Breast epithelium (tissue), 4 donors: ENCODE measurements around the gene LYVE1. TPM values are rescaled to one million over a fixed set of nuclear protein-coding genes. Genes with fewer than 3 reads are reported as not detected.

ENCODE experiments used
- DNase-seq, 2 donors: peaks; one replicate each; pipeline ENCODE4 v3.0.0-alpha.2; 2019; ENCODE audit warnings: low spot score in 2 of 2
- H3K27ac ChIP-seq, 2 donors: fragments of 200-600 bp; sonication (generic) in 1 of 2; one replicate each; pipeline ENCODE4 v1.5.1; 2016 to 2019; ENCODE audit warnings: mild to moderate bottlenecking in 1 of 2
- H3K27me3 ChIP-seq, 2 donors: fragments of 200-600 bp; sonication (generic) in 1 of 2; one replicate each; pipeline versions ENCODE4 v1.5.1 to v1.6.0; 2017 to 2019; ENCODE audit warnings: control low read depth in 1 of 2, mild to moderate bottlenecking in 1 of 2
- H3K36me3 ChIP-seq: fragments of 200-600 bp; one replicate; pipeline ENCODE4 v1.5.1; 2019
- H3K4me1 ChIP-seq, 2 donors: fragments of 200-600 bp; sonication (generic); one replicate each; pipeline ENCODE4 v1.5.1; 2016 to 2019; ENCODE audit warnings: control low read depth in 1 of 2
- H3K4me3 ChIP-seq, 3 donors: fragments of 200-600 bp; sonication (generic); 1 replicate in 2 of 3; 2 replicates in 1 of 3; pipeline ENCODE4 v1.5.1; 2016 to 2019; ENCODE audit warnings: mild to moderate bottlenecking in 3 of 3, moderate library complexity in 2 of 3
- H3K9me3 ChIP-seq, 2 donors: fragments of 200-600 bp; sonication (generic) in 1 of 2; one replicate each; pipeline ENCODE4 v1.5.1; 2016 to 2019; ENCODE audit warnings: control low read depth in 1 of 2
- POLR2A ChIP-seq: fragments of 450-650 bp; IDR thresholded peaks from one replicate; pipeline ENCODE4 v1.6.1; 2016; ENCODE audit warnings: antibody characterized with exemption, mild to moderate bottlenecking, moderate library complexity
- POLR2AphosphoS5 ChIP-seq, 3 donors: sonication (generic); formaldehyde crosslinking; IDR thresholded peaks; one replicate each; pipeline ENCODE4 v1.6.1; 2017; ENCODE audit warnings: antibody characterized with exemption in 3 of 3
- intact Hi-C: fragments of 100-400 bp; cut with DNase I; formaldehyde crosslinking; loops from one replicate; pipeline ENCODE4 v1.15.1; 2023; ENCODE audit warnings: low total_unique reads
- total RNA-seq, 3 donors: library from RNA; depleted of rRNA; stranded (reverse); fragments of >200 nt; gene quantifications; one replicate each; pipeline ENCODE4 v1.1.0, GENCODE V29; 2016
- TF ChIP-seq, protein P1 (sequence below), 3 donors: fragments of 450-650 bp; IDR thresholded peaks; one replicate each; pipeline ENCODE4 v1.5.1; 2016 to 2017; ENCODE audit warnings: antibody characterized with exemption in 3 of 3, mild to moderate bottlenecking in 3 of 3, moderate library complexity in 3 of 3

The LYVE1 gene
- total RNA-seq, 3 donors from 2014 or later: 39.2 to 218 (median 51.8) TPM

DNA sequence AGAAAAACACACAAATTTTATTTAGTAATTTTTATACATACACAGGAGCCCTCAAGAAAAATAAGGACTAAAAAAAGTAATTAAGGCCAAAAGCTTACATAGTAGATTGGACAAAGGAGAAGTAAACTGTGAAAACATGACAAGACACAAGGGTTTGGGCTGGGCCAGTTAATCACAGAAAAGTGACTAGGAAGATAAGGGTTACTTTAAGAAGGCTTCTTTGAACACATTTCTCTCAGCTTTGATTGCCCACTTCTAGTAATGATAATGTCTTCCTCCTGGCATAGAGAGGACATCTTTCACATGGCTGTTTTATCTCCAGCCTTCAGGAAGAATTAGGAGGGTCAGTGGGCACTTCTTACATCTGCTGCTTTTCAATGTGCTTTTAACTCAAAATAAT is 30.9 kb downstream of the LYVE1 start:
- no peak for DNase-seq
- Histone ChIP-seq H3K36me3 (peaks cover 4% of the 10 kb centered on the region), H3K9me3 (no peaks in the 10 kb centered on the region), H3K27ac (no peak overlapping the region), H3K27me3 (no peaks in the 10 kb centered on the region), H3K4me1 (no peaks in the 10 kb centered on the region), H3K4me3 (no peak overlapping the region)
- TF ChIP-seq, protein P1, sequence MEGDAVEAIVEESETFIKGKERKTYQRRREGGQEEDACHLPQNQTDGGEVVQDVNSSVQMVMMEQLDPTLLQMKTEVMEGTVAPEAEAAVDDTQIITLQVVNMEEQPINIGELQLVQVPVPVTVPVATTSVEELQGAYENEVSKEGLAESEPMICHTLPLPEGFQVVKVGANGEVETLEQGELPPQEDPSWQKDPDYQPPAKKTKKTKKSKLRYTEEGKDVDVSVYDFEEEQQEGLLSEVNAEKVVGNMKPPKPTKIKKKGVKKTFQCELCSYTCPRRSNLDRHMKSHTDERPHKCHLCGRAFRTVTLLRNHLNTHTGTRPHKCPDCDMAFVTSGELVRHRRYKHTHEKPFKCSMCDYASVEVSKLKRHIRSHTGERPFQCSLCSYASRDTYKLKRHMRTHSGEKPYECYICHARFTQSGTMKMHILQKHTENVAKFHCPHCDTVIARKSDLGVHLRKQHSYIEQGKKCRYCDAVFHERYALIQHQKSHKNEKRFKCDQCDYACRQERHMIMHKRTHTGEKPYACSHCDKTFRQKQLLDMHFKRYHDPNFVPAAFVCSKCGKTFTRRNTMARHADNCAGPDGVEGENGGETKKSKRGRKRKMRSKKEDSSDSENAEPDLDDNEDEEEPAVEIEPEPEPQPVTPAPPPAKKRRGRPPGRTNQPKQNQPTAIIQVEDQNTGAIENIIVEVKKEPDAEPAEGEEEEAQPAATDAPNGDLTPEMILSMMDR (IDR thresholded peaks at IDR 0.05): no peak
- TF ChIP-seq POLR2AphosphoS5 (IDR thresholded peaks at IDR 0.05) (no peak), POLR2A (no peak)
- intact Hi-C loops: no loop called here

- H3K36me3 ChIP-seq: peaks cover 4% of the 10 kb centered on the region
- no peaks in the 10 kb centered on the region for H3K27me3 ChIP-seq
- intact Hi-C loops: no loop called here
- DNase-seq: no peak
- no peaks in the 10 kb centered on the region for H3K4me1 ChIP-seq
- no peak overlapping the region for H3K4me3 ChIP-seq
- no peak overlapping the region for H3K27ac ChIP-seq
- TF ChIP-seq POLR2AphosphoS5 (IDR thresholded peaks at IDR 0.05) (no peak), POLR2A (no peak)
- TF ChIP-seq, protein P1 (IDR thresholded peaks at IDR 0.05): no peak
- H3K9me3 ChIP-seq: no peaks in the 10 kb centered on the region
Measured at GRCh38 chr11:10534316-10534715, 34.1 kb downstream of the LYVE1 start.

DNA sequence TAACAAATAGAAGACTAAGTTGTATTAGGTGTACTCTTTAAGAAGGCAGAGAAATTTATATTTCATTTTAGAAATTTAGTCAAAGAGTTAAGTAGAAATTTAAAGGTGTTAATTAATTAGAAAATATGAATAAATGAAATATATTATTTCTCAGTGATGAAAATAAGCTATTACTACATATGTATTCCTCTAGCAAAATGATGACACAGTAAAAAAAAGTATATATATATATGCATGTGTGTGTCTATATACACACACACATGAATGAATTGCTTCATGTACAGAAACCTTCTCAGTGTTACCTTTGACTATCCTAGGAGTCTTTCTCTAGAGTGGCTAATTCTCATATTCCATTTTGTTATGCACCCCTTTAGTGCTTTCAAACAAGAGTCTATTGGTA is 35.1 kb downstream of the LYVE1 start:
- no peak for DNase-seq
- Histone ChIP-seq H3K27me3 (no peaks in the 10 kb centered on the region), H3K27ac (no peak overlapping the region), H3K36me3 (peaks cover 4% of the 10 kb centered on the region), H3K4me3 (no peak overlapping the region), H3K9me3 (no peaks in the 10 kb centered on the region), H3K4me1 (no peaks in the 10 kb centered on the region)
- TF ChIP-seq, protein P1 (IDR thresholded peaks at IDR 0.05): no peak
- no peak for TF ChIP-seq POLR2AphosphoS5 (IDR thresholded peaks at IDR 0.05)
- TF ChIP-seq POLR2A: no peak
- intact Hi-C loops: no loop called here

DNA sequence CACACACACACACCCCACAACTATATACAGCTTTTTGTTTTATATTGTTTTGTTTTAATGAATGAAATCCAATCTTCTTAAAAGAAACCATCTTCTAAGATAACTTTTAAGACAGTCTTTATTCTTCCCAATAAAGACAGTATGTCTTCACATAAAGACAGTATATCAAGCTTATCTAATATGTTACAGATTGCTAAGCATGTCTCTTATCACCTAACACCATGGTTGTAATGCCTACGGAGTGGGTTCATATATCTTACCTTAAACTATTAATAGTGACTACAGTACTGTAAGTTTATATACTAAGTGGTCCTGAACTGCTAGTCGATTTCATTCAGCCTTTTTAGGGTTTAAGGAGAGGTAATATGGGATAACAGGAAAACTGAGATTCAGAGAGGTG is 35.9 kb downstream of the LYVE1 start:
- no peaks in the 10 kb centered on the region for H3K4me1 ChIP-seq
- no peaks in the 10 kb centered on the region for H3K9me3 ChIP-seq
- H3K27ac ChIP-seq: no peak overlapping the region
- TF ChIP-seq, protein P1 (IDR thresholded peaks at IDR 0.05): no peak
- no peak for TF ChIP-seq POLR2A
- no peak for TF ChIP-seq POLR2AphosphoS5 (IDR thresholded peaks at IDR 0.05)
- no peak overlapping the region for H3K4me3 ChIP-seq
- intact Hi-C loops: no loop called here
- H3K36me3 ChIP-seq: peaks cover 4% of the 10 kb centered on the region
- H3K27me3 ChIP-seq: no peaks in the 10 kb centered on the region
- no peak for DNase-seq

- no peak for DNase-seq
- Histone ChIP-seq H3K9me3 (no peaks in the 10 kb centered on the region), H3K27me3 (no peaks in the 10 kb centered on the region), H3K4me1 (no peaks in the 10 kb centered on the region), H3K36me3 (peaks cover 4% of the 10 kb centered on the region), H3K27ac (no peak overlapping the region), H3K4me3 (no peak overlapping the region)
- no peak for TF ChIP-seq POLR2A
- intact Hi-C loops: no loop called here
Measured at GRCh38 chr11:10529279-10529678, 39.2 kb downstream of the LYVE1 start.

GRCh38 chr11:10528121-10528520 is 40.3 kb downstream of the LYVE1 start:
- no peak for TF ChIP-seq POLR2A
- TF ChIP-seq POLR2AphosphoS5 (IDR thresholded peaks at IDR 0.05): no peak
- TF ChIP-seq, protein P1 (IDR thresholded peaks at IDR 0.05): no peak
- Histone ChIP-seq H3K4me1 (no peaks in the 10 kb centered on the region), H3K9me3 (no peaks in the 10 kb centered on the region), H3K27ac (no peak overlapping the region), H3K27me3 (no peaks in the 10 kb centered on the region), H3K4me3 (no peak overlapping the region), H3K36me3 (peaks cover 4% of the 10 kb centered on the region)
- DNase-seq: no peak
- intact Hi-C loops: no loop called here
